Uterus (tissue), 2 donors: Measurements from ENCODE around the gene MACROH2A2.

Experiments
- CTCF ChIP-seq, 4 experiments: fragments of 200-600 bp in 2 of 4; fragments of 450-650 bp in 2 of 4; sonication (generic) in 2 of 4; IDR thresholded peaks; one replicate each; pipeline ENCODE4 v1.5.1; 2016 to 2019; ENCODE audit warnings: antibody characterized with exemption in 4 of 4, mild to moderate bottlenecking in 2 of 4, moderate library complexity in 1 of 4
- POLR2A ChIP-seq, 2 donors: fragments of 450-650 bp; IDR thresholded peaks; one replicate each; pipeline ENCODE4 v1.6.1; 2016; ENCODE audit warnings: antibody characterized with exemption in 2 of 2, mild to moderate bottlenecking in 1 of 2, moderate library complexity in 1 of 2

GRCh38 chr10:70048030-70048723 is 4.5 kb upstream of the MACROH2A2 start:
- TF ChIP-seq CTCF (IDR thresholded peaks at IDR 0.05) (no peak), POLR2A (IDR thresholded peaks at IDR 0.05) (no peak)
